GM11168 (cell line): ENCODE data around the gene ARHGEF25.
"Not testable (repeated sequence)": the region's sequence is repeated elsewhere in the genome, so short reads cannot be mapped to it uniquely, and the experiment has no call there.

Source experiments
- in situ Hi-C: fragments of 300-500 bp; cut with MboI; formaldehyde crosslinking; loops from one replicate; pipeline ENCODE4 v1.12.0; 2022; ENCODE audit warnings: low sequenced_read_pairs; ENCODE audit not compliant: unreplicated experiment

The ARHGEF25 gene

DNA sequence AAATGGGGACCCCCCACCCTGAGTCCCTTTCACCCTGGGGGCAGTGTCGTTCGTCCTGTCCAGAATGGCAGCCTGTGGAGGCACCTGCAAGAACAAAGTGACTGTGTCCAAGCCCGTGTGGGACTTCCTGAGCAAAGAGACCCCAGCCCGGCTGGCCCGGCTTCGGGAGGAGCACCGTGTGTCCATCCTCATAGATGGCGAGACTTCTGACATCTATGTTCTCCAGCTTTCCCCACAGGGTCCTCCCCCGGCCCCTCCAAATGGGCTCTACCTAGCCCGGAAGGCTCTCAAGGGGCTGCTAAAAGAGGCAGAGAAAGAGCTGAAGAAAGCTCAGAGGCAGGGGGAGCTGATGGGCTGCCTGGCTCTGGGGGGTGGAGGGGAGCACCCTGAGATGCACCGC is 4.4 kb upstream of the ARHGEF25 start:
- in situ Hi-C loops, result no loop called here

GRCh38 chr12:57607958-57608663 is 3.1 kb upstream of the ARHGEF25 start:
- in situ Hi-C loops, result no loop called here

DNA sequence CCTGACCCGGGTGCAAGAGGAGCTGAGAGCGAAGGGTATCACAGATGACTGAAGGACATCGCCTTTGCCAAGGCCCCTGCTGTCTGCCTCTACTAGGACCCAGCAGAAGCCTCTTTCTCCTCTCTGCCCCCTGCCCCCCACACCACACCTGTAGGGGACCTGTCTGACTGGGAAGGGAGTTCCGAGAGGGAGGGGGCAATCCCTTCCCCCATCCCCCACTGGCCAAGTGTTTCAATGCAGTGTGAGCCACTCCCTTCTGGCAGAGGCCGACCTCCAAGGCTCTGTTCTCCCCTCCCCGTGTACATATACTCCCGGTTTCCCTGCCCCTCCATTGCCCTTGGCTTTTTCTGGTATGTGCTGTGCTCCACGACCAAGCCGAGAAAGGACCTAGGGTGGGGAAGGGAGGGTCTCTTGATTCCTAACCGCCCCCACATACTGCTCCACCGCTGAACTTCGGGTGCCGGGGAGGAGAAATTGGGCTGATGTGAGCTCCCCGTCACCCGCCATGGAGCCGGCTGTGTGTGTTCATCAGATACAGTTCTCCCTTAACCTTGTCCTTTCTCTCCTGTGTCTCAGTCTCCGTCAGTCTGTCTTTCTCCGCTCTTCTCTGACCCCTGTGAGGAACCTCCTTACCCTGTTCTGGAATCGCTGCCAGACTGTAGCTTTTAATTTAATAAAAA is 2.0 kb upstream of the ARHGEF25 start:
- in situ Hi-C loops, result no loop called here

- in situ Hi-C loops, result no loop called here
These were observed 1.3 kb upstream of the ARHGEF25 start for GRCh38 chr12:57609781-57610553.

GRCh38 chr12:57610554-57611107 is 604 bp upstream of the ARHGEF25 start:
- in situ Hi-C loops, result no loop called here

DNA sequence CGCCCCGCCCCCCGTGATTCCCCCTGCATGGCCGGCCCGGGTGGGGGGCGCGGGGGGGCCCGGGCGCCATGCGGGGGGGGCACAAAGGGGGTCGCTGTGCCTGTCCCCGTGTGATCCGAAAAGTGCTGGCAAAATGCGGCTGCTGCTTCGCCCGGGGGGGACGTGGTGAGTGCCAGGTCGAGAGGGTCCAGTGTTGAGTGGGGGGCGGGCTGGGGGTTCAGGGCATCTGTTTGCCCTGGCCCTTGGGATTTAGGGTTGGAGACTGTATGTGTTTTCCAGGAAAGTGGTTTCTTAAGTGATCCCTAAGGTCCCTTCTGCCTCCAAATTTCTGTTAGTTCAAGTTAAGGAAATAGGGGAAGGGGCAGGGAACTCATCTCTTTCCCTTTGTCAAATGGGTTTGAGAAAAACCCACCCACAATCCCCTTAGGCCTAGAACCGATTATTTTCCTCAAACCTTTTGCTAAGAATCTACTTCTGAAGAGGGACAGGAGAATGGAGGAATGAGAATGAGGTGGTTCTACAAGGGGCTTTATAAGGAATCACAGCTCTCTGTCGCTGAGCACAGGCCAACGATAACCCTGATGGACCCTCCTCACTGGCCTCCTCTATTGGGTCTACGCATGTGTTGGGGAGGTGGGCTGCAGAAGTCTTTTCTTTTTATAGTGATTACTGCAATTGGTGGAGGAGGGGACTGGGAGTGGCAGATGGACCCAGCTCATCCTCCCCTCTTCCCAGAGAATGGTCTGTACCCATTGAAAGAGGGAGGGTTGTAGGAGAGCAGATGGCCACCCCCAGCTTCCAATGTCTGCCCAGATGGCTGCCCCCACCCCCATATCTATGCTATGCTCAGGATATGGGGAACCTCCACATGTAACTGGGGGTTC is 834 bp downstream of the ARHGEF25 start:
- in situ Hi-C loops, result no loop called here

DNA sequence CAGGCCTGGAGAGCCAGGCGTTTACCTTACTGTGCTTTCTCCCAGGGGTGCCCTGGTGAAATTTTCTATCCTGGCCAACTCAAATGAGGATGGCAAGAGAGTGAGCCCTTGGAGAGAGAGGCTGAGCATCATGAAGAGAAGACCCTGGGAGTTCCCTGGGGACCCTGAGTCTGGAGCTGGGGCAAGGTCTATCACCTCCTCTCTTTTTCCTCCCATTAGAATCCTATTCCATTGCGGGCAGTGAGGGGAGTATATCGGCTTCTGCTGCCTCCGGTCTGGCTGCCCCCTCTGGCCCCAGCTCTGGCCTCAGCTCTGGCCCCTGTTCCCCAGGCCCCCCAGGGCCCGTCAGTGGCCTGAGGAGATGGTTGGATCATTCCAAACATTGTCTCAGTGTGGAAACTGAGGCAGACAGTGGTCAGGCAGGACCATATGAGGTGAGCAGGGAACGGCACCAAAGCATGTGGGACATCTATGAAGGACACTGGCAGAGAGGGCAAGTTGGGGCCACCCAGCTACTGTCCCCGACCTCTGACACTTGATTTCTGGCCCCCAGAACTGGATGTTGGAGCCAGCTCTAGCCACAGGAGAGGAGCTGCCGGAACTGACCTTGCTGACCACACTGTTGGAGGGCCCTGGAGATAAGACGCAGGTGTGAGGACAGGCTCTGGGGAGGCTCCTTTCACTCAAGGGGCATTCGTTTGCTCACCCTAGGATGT is 1.6 kb downstream of the ARHGEF25 start:
- in situ Hi-C loops, result no loop called here

- in situ Hi-C loops, result no loop called here
These were observed 2.3 kb downstream of the ARHGEF25 start for GRCh38 chr12:57613427-57614109.

GRCh38 chr12:57614178-57614947 is 3.1 kb downstream of the ARHGEF25 start:
- in situ Hi-C loops, result no loop called here

- in situ Hi-C loops, result no loop called here
These were observed 3.8 kb downstream of the ARHGEF25 start for GRCh38 chr12:57614948-57615500.

DNA sequence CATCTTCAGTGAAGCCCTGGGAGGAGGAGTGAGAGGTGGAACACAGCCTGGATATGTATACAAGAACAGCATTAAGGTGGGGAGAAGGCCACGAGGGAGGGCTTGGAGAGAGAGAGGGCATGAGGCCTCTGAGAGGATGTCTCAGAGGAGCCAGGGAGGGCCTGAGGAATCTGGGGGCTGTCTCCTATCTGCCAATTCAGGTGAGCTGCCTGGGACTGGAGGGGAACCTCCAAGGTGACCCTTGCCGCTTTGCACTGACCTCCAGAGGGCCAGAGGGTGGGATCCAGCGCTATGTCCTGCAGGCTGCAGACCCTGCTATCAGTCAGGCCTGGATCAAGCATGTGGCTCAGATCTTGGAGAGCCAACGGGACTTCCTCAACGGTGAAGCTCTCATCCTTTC is 4.4 kb downstream of the ARHGEF25 start:
- in situ Hi-C loops, result no loop called here

- in situ Hi-C loops, result no loop called here
These were observed 5.3 kb downstream of the ARHGEF25 start for GRCh38 chr12:57616383-57617101.

- in situ Hi-C loops, result no loop called here
These were observed 6.7 kb downstream of the ARHGEF25 start for GRCh38 chr12:57617942-57618341.

DNA sequence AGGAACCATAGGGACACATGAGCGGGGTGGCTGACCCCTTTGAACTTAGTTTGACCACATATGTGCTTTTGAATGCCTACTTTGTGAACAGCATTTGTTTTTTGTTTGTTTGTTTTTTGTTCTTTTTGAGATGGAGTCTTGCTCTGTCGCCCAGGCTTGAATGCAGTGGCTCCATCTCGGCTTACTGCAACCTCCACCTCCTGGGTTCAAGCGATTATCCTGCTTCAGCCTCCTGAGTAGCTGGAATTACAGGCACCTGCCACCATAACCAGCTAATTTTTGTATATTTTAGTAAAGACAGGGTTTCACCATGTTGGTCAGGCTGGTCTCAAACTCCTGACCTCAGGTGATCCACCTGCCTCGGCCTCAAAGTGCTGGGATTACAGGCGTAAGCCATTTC is 7.2 kb downstream of the ARHGEF25 start:
- in situ Hi-C loops, result not testable (repeated sequence)

- in situ Hi-C loops, result no loop called here
These were observed 7.8 kb downstream of the ARHGEF25 start for GRCh38 chr12:57618966-57619433.

- in situ Hi-C loops, result loop anchor here (5.0 kb wide), 1 partner anchor 32 kb away; no protein-coding TSS in a partner anchor
These were observed 8.4 kb downstream of the ARHGEF25 start for GRCh38 chr12:57619434-57620244.
